Esophagus muscularis mucosa (tissue), 4 donors: ENCODE data around the gene SULT1A2. TPM values are rescaled to one million over a fixed set of nuclear protein-coding genes. Genes with fewer than 3 reads are reported as not detected.
"Not testable (repeated sequence)": the region's sequence is repeated elsewhere in the genome, so short reads cannot be mapped to it uniquely, and the experiment has no call there.

Experiments used
- DNase-seq: peaks from one replicate; pipeline ENCODE4 v3.0.0-alpha.2; 2017; ENCODE audit errors: extremely low spot score
- H3K27ac ChIP-seq, 4 donors: fragments of 200-600 bp; sonication (generic); replicated peaks in 1 of 4; 1 replicate in 3 of 4; 2 replicates in 1 of 4; pipeline ENCODE4 v1.5.1; 2016 to 2019; ENCODE audit warnings: mild to moderate bottlenecking in 1 of 4
- H3K27me3 ChIP-seq, 4 donors: fragments of 200-600 bp; sonication (generic); one replicate each; pipeline versions ENCODE4 v1.5.1 to v1.6.0; 2016 to 2019
- H3K36me3 ChIP-seq, 4 donors: fragments of 200-600 bp; sonication (generic); one replicate each; pipeline ENCODE4 v1.5.1; 2016 to 2019
- H3K4me1 ChIP-seq, 4 donors: fragments of 200-600 bp; sonication (generic); one replicate each; pipeline ENCODE4 v1.5.1; 2016 to 2019
- H3K4me3 ChIP-seq, 4 donors: fragments of 200-600 bp; sonication (generic); 1 replicate in 2 of 4; 2 replicates in 2 of 4; pipeline ENCODE4 v1.5.1; 2016 to 2019; ENCODE audit warnings: mild to moderate bottlenecking in 4 of 4, moderate library complexity in 1 of 4
- H3K9me3 ChIP-seq, 4 donors: fragments of 200-600 bp; sonication (generic); 1 replicate in 3 of 4; 2 replicates in 1 of 4; pipeline ENCODE4 v1.5.1; 2016 to 2019
- EP300 ChIP-seq: sonication (generic); formaldehyde crosslinking; IDR thresholded peaks from one replicate; pipeline ENCODE4 v1.6.1; 2017; ENCODE audit warnings: antibody characterized with exemption
- POLR2A ChIP-seq: fragments of 450-650 bp; IDR thresholded peaks from one replicate; pipeline ENCODE4 v1.6.1; 2017; ENCODE audit warnings: antibody characterized with exemption, moderate library complexity, mild to moderate bottlenecking, low read depth
- POLR2AphosphoS5 ChIP-seq, 2 donors: sonication (generic); formaldehyde crosslinking; IDR thresholded peaks; one replicate each; pipeline ENCODE4 v1.6.1; 2017; ENCODE audit warnings: antibody characterized with exemption in 2 of 2
- WGBS: methylation state at CpG from one replicate; pipeline ENCODE4 v1.1.5; 2018; 5-methylcytosine and 5-hydroxymethylcytosine counted together
- intact Hi-C: fragments of 100-400 bp; cut with DNase I; formaldehyde crosslinking; loops from one replicate; pipeline ENCODE4 v1.15.1; 2023
- total RNA-seq, 4 donors: library from RNA; depleted of rRNA; stranded (reverse); fragments of >200 nt; gene quantifications; one replicate each; pipeline versions ENCODE4 v1.1.0 to v1.2.1, GENCODE V29; 2016
- TF ChIP-seq, protein P1 (sequence below), 3 experiments: fragments of 200-600 bp in 2 of 3; fragments of 450-650 bp in 1 of 3; sonication (generic) in 2 of 3; IDR thresholded peaks; one replicate each; pipeline ENCODE4 v1.5.1; 2017 to 2019; ENCODE audit warnings: antibody characterized with exemption in 3 of 3, mild to moderate bottlenecking in 2 of 3, moderate library complexity in 1 of 3

Gene SULT1A2
- total RNA-seq, 4 donors from 2014 or later: 0.97 to 1.8 (median 1.3) TPM; not detected in 1

DNA sequence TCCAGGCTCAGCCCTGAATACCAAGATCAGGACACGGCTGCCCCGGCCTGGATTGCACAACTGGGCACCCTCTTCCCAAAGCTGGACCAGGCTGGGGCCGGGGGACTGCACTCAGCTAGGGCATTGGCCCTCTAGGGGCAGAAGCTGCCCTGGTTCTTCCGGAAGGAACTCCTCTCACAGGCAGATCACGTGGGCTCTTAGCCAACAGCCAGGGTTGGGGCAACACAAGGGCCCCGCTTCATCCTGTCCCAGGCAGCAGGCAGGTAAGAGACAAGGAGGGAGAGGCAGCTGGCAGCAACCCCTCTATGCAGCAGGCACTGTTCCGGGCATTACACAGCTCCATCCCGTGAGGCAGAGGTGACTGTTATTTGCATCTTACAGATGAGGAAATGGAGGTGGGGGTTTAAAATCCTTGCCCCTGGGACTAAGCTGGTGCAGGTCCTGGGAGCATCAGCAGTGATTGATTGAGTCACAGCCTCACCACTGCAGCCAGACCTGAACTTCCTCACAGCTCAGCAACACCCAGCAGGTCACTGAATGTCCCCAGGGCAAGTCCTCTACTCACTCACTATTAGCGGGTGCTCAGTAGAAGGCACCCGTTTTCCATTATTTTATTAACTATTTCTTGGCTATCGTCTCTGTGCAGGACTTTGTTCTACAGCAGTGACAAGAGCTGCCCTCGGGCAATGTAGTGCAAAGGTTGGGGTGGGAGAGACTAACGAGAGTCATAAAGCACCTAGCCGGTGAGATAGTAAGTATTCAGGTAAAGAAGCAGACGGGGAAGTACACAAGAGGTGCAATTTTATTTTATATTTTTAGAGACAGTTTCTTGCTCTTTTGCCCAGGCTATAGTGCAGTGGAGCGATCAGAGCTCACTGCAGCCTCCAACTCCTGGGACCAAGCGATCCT lies 2.8 kb upstream of the SULT1A2 start:
- H3K4me3 ChIP-seq, intact Hi-C loops, DNase-seq, H3K36me3 ChIP-seq, H3K9me3 ChIP-seq, H3K27ac ChIP-seq: not testable (repeated sequence)
- H3K27me3 ChIP-seq: peaks cover 0 to 19% (median 3%) of the 10 kb centered on the region in 4 donors
- no CpG with 5 or more reads among the region's 17 CpGs for WGBS
- H3K4me1 ChIP-seq: peaks cover 5 to 16% (median 13%) of the 10 kb centered on the region in 4 donors

DNA sequence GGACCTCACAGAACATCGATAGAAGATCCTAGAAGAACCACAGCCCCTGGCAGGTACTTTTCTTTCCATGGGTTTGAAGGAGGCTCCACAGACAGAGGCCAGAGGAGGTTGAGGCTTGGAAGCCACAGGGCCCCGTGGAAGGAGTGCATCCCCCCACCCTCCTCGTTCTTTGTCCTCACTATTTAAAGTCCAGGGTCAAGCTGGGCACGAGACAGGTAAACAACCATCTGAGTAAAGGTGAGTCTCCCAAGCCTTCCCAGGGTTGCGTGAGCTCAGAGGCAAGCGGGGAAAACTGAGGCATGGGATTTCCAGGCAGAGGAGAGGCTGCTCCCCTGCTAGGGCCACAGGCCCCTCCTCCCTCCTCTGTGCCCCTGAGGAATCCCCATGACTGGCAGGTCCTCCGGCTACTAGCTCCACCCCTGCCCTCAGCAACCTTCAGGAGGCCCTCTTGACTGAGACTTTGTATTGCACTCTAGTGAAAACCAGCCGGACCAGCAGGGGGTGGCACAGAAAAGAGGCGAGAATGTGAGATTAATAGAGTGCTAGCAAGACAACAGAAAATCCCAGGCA lies 927 bp upstream of the SULT1A2 start:
- H3K27ac ChIP-seq: no peak overlapping the region
- H3K27me3 ChIP-seq: peaks cover 0 to 19% (median 3%) of the 10 kb centered on the region in 4 donors
- intact Hi-C loops: no loop called here
- WGBS: 62% methylated on average over 6 of the region's 9 CpGs
- peaks cover 0 to 2% (median 0%) of the 10 kb centered on the region in 4 donors for H3K36me3 ChIP-seq
- H3K4me1 ChIP-seq: peaks cover 5 to 16% (median 13%) of the 10 kb centered on the region in 4 donors
- H3K4me3 ChIP-seq: no peak overlapping the region
- H3K9me3 ChIP-seq: no peaks in the 10 kb centered on the region
- no peak for DNase-seq
- TF ChIP-seq, protein P1, sequence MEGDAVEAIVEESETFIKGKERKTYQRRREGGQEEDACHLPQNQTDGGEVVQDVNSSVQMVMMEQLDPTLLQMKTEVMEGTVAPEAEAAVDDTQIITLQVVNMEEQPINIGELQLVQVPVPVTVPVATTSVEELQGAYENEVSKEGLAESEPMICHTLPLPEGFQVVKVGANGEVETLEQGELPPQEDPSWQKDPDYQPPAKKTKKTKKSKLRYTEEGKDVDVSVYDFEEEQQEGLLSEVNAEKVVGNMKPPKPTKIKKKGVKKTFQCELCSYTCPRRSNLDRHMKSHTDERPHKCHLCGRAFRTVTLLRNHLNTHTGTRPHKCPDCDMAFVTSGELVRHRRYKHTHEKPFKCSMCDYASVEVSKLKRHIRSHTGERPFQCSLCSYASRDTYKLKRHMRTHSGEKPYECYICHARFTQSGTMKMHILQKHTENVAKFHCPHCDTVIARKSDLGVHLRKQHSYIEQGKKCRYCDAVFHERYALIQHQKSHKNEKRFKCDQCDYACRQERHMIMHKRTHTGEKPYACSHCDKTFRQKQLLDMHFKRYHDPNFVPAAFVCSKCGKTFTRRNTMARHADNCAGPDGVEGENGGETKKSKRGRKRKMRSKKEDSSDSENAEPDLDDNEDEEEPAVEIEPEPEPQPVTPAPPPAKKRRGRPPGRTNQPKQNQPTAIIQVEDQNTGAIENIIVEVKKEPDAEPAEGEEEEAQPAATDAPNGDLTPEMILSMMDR (IDR thresholded peaks at IDR 0.05): no peak
- no peak for TF ChIP-seq POLR2AphosphoS5 (IDR thresholded peaks at IDR 0.05)
- TF ChIP-seq POLR2A: no peak
- TF ChIP-seq EP300: no peak

DNA sequence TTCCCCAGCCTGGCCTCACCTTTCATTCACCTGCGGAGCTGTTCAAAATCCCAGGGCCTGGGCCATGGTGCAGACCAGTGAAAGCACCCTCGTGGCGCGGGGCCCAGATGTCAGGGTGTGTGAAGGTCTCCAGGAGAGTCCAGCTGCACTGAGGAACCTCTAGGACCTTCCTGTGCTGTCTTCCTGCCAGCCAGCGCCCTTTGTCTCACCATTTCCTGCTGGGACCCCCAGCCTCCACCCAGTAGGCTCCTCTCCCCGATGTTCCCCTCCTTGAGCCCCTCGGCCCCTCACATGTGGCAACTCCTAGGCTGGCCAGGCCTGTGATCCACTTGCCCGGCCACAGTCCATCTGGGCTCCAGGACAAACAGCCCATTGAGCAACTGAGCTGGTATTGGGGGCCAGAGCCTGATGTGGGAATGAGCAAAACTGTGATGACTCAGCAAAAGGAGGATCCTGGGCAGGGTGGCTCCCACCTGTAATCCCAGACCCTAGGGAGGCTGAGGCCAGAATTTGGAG lies 677 bp downstream of the SULT1A2 start:
- DNase-seq: no peak
- Histone ChIP-seq H3K27ac (peak overlapping the region in 1 of 4 donors; percentile 33), H3K4me1 (peaks cover 5 to 16% (median 13%) of the 10 kb centered on the region in 4 donors), H3K36me3 (peaks cover 7 to 18% (median 14%) of the 10 kb centered on the region in 4 donors), H3K27me3 (peaks cover 0 to 11% (median 3%) of the 10 kb centered on the region in 4 donors), H3K9me3 (no peaks in the 10 kb centered on the region), H3K4me3 (no peak overlapping the region)
- intact Hi-C loops: no loop called here
- TF ChIP-seq EP300: no peak
- no peak for TF ChIP-seq POLR2A
- TF ChIP-seq, protein P1 (IDR thresholded peaks at IDR 0.05): no peak
- TF ChIP-seq POLR2AphosphoS5 (IDR thresholded peaks at IDR 0.05): no peak
- 68% methylated on average over 4 of the region's 8 CpGs for WGBS

DNA sequence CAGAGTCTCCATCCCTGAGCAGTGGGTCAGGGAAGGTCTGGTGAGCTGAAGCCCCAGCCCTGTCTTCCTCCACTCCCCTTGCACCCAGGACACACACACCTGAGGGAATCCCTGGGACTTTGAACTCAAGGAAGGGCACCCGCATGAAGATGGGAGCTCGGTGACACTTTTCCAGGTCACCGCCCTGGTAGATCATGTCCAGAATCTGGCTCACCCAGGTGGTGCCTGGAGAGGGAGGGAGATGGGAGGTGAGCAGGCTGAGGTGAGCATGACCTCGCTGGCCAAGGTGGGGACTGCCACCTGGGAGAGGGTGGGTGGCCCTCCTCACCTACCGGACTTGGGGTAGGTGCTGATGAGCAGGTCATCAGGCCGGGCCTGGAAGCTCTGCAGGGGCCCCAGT lies 1.4 kb downstream of the SULT1A2 start:
- H3K27me3 ChIP-seq: peaks cover 0 to 11% (median 3%) of the 10 kb centered on the region in 4 donors
- H3K36me3 ChIP-seq: peaks cover 14 to 25% (median 21%) of the 10 kb centered on the region in 4 donors
- H3K27ac ChIP-seq, H3K9me3 ChIP-seq, H3K4me3 ChIP-seq, intact Hi-C loops, DNase-seq: not testable (repeated sequence)
- WGBS: 95% methylated on average over 4 of the region's 6 CpGs
- H3K4me1 ChIP-seq: peaks cover 5 to 16% (median 13%) of the 10 kb centered on the region in 4 donors

DNA sequence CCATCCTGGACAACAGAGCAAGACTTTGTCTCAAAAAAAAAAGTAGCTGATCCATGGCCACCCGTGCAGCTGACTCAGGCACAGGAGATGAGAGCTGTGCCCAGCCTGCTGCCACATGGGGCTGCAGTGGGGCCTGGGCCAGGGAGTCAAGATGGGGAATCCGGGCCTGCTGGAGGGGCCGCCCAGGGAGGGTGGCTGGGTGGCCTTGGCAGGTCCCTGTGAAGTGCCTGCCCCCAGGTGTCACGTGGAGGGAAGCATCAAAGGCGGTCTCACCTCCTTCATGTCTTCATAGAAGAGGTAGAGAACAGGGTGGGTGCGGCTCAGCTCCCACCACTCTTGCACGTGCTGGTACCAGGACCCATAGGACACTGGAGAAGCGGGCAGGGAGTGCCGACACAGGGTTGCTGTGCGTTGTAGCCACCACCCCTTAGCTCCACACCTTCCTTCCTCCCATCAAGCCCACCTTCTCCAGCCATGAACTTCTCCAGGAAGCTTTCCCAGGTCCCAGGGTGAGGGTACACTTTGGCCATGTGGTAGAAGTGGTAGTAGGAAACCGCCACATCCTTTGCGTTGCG lies 3.8 kb downstream of the SULT1A2 start:
- WGBS: 82% methylated on average over 11 of the region's 13 CpGs
- H3K4me1 ChIP-seq: peaks cover 5 to 16% (median 13%) of the 10 kb centered on the region in 4 donors
- intact Hi-C loops: no loop called here

More for the DNA sequence above, 3.8 kb downstream of the SULT1A2 start:
- TF ChIP-seq POLR2A (no peak), POLR2AphosphoS5 (IDR thresholded peaks at IDR 0.05) (no peak), EP300 (no peak)
- TF ChIP-seq, protein P1 (IDR thresholded peaks at IDR 0.05): no peak
- Histone ChIP-seq H3K36me3 (peaks cover 34 to 49% (median 45%) of the 10 kb centered on the region in 4 donors), H3K27ac (no peak overlapping the region), H3K4me3 (no peak overlapping the region), H3K9me3 (no peaks in the 10 kb centered on the region), H3K27me3 (peaks cover 0 to 10% (median 3%) of the 10 kb centered on the region in 4 donors)
- DNase-seq: no peak
